HuH-7 (cell line): ENCODE data around the gene EXOC8.

Experiments
- DNase-seq: peaks from one replicate; pipeline ENCODE4 v3.0.0; 2011; ENCODE audit warnings: low spot score

Gene EXOC8, protein sequence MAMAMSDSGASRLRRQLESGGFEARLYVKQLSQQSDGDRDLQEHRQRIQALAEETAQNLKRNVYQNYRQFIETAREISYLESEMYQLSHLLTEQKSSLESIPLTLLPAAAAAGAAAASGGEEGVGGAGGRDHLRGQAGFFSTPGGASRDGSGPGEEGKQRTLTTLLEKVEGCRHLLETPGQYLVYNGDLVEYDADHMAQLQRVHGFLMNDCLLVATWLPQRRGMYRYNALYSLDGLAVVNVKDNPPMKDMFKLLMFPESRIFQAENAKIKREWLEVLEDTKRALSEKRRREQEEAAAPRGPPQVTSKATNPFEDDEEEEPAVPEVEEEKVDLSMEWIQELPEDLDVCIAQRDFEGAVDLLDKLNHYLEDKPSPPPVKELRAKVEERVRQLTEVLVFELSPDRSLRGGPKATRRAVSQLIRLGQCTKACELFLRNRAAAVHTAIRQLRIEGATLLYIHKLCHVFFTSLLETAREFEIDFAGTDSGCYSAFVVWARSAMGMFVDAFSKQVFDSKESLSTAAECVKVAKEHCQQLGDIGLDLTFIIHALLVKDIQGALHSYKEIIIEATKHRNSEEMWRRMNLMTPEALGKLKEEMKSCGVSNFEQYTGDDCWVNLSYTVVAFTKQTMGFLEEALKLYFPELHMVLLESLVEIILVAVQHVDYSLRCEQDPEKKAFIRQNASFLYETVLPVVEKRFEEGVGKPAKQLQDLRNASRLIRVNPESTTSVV

DNA sequence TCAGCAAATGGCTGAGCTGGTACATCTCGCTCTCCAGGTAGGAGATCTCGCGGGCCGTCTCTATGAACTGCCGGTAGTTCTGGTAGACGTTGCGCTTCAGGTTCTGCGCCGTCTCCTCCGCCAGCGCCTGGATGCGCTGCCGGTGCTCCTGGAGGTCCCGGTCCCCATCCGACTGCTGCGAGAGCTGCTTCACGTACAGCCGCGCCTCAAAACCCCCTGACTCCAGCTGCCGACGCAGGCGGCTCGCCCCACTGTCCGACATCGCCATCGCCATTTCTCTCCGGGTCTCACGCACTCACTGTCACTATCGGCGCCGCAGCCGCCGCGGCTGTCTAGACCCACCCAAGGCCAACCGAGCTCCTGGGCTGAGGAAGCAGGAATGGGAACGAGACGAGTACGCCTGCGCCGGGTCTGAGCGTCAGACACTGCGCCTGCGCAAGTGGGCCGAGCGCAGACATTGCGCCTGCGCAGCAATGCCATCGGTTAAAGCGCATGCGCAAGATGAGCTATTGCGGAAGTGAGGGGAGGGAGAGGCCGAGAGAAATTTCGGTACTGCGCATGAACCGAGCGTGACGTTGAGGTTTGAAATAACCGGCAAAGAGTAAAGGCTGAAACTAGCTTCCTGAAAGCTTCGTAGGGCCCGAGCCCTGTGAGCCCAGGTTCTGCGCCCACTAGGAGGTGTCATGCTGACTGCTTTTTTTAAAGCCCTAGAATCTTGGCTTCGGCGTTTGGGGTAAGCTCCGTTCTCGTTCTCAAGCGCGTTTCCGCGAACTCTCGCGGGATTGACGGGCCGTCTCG lies at the start of gene EXOC8:
EXOC8 (minus strand) TSS at position 381 of the 798 bp plus-strand sequence; CDS start at position 274, 107 bp downstream.
- DNase-seq = peak; percentile 97

DNA sequence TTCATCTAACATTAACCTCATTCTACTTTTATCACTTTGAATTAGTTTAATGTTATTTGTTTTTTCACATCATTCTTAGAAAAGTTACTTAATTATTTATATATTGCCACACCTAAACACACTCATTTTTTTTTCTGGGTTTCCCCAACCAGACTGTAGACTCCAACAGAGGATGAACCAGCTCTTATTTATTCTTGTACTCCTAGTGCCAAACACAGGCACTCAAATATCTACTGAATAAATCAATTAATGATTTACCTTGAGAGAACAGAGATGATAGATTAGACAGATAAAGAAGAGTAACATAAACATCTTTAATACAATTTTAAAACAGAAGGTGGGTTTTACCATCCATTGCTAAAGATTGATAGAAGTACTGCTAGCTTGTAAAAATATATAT lies 48.8 kb upstream of the EXOC8 start:
- DNase-seq = no peak

DNA sequence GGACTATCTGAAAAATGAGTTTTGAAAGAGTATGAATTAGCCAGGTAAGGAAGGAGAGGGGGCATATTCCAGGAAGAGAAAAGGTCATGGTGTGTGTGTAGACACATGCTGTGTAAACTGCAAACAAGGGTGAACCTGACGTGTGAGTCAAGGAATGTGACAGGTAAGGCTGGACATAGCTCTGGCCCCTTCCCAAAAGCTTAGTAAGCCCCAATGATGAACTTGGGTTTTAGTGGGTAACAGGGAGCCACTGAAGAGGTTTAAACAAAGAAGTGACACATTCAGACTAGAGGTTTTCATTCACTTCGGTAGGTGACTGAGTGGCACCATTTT lies 47.7 kb upstream of the EXOC8 start:
- no peak for DNase-seq

DNA sequence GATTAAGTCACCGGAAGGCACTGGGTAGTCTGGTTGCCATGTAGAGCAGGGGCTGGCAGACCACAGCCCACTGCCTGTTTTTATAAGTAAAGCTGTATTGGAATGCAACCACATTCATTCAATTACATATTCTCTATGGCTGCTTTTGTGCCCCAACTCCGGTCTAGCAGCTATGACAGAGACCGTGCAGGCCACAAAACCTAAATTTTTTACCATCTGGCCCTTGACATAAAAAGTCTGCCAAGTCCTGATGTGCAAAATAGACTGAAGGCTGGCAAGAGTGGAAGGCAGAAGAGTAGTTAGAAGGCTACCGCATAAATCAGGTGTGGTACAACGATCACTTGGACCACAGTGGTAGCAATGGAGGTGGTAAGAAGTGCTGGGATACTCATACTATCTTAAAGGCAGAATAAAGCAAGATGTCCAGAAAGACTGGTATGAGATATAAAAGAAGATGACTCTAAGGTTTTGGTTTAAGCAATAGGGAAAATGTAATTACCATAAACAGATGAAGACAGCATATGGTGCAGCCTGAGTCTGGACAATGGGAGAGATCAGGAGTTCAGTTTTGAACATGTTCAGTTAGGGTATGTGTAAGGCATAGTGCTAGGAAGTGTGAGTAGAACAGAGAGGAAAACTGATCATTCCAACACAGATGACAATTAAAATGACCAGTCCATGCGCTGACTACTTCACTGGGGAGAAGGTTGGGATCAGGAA lies 47.2 kb upstream of the EXOC8 start:
- no peak for DNase-seq

DNA sequence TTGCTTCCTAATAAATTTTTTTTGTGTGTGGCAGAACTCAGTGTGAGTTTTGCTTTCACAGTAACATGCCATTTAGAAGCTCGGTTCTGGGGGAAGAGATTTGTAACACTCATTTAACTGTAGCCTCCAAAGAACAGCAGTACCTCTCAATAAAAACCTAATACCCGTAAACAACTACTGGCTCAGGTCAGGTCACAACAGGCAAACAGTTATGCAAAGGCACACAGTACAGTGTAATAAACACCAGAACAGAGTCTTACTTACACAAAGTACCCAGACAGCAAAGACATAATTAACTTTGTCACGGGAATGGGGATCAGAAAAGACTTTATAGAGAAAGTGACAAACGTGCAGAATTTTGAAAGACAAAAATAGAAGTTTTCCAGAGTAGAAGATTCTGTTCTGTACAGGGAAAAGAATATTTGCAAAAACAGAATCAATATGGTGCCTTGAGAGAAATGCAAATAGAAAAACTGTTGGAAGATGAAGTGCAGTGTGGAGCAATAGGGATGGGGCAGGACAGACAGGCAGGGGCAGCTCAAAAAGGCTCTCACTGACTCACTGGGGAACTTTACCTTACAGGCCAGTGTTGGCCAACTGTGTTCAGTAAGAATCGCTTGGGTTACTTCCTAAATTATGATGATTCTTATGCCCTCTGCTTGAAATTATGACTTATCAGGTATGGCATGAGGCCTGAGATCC lies 45.7 kb upstream of the EXOC8 start:
- no peak for DNase-seq

DNA sequence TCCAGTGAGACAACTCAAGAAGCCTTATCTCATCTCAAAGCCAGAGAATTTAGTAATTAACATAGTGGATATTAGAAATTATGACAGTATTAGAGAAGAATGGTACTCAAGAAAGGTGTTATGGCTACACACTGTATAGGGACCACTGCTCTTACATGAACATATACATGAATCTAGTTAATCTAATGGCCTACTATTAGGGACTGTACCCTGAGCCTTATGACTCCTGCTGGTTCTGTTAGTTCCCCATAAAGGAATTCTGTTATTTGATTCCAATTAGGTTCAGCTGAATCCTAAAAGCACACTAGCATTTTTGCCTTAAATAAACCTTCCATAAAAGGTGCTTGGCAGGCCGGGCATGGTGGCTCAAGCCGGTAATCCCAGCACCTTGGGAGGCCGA lies 44.8 kb upstream of the EXOC8 start:
- no peak for DNase-seq

DNA sequence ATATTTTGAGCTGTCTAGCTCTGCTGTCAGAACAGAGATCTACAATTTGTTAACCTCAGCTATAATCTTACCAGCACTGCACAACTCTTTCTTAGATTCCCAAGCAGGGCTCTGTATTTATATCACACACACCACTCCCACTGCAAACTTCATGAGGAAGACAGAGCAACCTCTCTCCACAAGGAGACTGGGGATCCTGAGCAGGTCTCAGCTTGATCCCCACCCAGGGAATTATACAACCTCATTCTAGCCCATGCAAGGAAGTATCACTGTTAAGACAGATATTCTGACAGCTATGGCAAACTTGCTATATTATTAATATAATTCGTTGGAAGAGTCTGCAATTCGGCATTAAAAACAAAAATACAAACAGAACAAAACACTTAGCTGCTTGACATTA lies 44.1 kb upstream of the EXOC8 start:
- no peak for DNase-seq

DNA sequence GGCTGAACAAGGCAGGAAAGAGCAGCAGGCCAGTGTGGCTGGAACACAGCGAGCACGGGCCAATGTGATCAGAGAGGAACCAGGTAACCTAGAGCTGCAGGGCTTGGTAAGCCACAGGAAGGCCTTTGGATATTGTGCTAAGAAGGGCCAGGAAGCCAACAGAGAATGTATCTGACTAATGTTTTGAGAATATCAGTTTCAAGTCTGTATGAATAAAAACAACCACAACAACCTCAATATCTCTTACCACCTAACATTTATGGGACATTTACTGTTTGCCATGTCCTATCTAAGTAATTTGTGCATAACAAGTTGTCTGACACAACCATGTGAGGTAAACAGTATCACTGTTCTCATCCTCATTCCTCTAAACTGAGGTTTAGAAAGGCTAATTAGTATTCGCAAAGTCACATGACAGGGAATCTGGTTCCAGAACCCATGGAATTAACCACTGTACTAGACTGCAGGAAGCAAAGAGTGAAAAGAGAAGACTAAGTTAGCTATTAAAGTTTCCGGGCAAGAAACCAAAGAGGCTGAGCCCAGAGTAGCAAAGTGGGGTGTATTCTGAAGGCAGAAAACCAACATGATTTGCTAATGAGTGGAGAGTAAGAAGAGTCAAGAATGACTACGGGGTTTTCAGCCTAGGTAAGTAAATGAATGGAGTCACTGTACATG lies 39.4 kb upstream of the EXOC8 start:
- no peak for DNase-seq

DNA sequence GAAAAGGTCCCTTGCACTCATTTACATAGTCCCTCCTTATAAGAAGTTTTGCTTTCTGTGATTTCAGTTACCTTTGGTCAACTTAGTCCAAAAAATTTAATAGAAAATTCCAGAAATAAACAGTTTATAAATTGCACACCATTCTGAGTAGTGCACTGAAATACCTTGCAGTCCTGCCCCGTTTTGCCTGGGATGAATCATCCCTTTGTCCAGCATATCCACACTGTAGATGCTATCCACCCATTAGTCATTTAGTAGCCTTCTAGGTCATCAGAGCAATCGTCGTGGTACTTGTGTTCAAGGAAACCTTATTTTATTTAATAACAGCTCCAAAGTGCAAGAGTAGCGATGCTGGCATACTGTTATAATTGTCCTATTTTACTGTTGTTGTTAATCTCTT lies 38.4 kb upstream of the EXOC8 start:
- DNase-seq = no peak

DNA sequence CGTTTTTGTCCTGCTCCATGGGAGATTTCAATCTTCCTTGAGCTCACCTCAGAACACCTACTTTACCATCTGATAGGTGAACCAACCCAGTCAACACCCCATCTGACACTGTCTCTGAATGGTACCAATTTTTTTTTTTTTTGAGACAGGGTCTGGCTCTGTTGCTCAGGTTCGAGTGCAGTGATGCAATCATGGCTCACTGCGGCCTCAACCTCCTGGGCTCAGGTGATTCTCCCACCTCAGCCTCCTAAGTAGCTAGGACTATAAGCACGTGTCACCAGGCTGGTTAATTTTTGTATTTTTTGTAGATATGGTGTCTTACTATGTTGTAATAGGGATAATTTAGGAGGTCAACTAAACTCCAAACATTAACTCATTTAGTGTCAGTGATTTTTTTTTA lies 36.7 kb upstream of the EXOC8 start:
- no peak for DNase-seq

DNA sequence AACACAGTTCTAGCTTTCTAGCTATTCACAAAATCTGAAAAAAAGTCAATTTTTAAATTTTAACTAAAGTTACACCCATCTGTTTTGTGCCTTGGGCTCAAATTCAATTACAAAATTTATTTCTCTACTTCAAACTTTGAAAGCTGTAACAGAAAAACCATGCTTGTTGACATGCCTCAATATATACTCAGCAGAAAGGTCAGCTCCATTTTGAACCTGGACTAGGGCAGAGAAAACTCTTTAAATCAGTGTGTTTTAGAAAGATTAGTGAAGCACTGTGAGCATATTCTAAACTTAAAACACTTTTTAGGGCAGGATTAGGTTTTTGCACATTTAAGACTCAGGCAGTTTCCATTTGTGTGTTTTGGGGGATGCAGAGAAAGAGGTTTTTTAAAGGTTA lies 34.8 kb upstream of the EXOC8 start:
- DNase-seq = no peak

DNA sequence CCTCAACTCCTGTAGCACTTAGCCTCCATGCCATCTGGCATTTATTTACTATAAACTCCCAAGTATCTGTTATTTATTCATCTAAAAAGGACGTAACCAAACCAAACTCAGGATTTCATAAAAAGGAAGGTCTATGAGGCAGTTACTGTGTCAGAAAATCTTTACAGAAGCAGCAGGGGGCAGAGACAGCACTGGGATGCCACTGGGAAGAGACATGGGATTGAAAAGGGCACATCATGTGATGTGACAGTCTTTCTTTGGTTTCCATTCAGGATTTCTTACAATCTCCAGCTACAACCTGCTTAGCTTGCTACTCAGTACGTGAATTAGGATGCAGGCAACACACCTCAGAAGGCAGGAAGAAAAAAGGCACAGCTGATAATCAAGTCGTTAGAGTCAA lies 31.6 kb upstream of the EXOC8 start:
- no peak for DNase-seq

DNA sequence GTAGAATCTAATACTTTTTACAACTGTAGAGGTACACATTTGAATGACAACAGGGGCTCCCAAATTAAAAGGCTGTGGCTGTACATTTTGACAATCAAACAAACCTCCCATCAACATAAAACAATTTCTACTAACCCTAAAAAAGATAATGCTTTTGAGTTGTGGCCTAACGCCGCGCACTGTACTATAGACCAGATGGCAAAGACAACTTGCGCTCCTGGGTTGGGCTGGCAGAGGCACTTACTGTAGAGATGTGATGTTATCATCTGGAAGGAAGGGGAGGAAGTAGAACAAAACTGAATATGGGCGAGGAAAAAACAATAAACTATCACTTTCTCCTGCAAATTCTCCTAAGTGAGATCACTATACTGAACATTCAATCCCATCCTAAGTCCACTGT lies 26.5 kb upstream of the EXOC8 start:
- no peak for DNase-seq

DNA sequence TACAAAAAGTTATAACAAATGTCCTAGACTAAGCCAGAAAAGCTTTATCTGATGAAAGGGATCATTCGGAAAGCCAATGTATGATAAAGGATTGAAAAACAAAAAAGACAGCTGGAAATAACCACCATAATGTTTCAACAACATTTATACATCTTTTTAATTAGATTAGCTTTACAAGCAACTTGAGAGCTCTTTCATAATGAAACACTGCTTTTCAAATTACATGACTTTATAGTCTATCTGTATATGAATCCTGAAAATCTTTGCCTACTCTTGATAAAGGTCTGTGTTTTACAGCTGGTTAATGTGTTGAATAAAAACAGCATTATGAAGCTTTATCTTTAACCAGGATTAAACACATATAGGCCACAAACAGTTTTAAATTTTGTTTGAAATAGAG lies 26.0 kb upstream of the EXOC8 start:
- no peak for DNase-seq

DNA sequence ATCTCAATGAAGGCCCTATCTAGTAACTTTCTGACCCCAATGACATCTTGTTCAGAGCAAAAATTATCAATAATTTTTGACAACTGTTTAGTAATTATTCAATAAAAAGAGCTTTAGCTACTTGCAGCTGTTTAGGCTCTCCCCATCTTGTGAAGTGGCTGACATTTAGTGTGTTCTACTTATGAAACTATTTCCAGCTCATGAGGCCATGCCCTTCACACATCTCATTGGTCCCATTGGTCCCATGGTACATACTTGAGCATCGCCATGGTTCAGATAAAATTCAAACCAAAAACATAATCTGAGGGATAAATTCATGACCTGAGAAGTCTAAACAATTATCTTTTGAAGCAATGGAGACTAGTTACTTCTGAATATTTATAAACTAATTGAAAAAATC lies 24.7 kb upstream of the EXOC8 start:
- no peak for DNase-seq

DNA sequence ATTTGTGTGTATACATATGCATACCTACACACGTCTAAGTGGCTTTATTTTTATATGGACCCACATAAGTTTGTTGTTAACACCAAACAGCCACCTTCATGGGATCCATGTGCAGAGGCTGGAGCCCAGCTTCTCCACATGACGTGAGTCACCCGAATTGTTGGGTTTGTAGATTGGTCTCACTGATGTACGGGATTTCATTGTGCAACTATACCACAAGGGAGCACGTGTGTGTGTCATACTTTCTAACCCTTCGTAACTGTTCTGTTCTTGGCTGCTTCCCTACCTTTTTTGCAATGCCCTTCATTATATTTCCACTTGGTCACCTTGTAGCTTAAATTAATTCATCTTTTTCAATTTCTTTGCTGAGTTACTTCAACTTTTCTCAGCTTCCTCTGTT lies 21.5 kb upstream of the EXOC8 start:
- DNase-seq = no peak

DNA sequence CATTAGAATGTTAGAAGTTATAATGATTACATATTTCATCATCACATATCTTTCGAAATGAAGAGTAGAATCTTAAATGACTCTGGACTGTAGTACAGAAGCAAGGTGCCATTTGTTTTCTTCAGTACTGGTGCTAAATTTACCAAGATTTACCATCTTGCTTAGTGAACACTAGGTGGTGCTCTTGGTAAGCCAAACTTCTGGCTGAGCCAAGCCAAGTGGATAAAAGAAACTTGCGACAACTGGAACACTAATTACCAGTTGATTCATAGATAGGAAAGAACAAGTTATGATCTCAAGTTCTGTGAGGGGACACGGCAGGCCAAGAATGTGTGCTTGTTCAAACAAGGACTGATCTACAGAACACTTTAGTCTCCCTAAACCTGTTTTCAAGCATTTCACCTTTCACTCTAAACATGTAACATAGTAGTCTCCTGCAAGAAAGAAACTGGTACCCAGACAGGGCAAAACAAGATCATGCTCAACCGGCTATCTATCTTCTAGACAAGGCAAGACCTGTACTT lies 20.2 kb upstream of the EXOC8 start:
- DNase-seq = peak; percentile 39

DNA sequence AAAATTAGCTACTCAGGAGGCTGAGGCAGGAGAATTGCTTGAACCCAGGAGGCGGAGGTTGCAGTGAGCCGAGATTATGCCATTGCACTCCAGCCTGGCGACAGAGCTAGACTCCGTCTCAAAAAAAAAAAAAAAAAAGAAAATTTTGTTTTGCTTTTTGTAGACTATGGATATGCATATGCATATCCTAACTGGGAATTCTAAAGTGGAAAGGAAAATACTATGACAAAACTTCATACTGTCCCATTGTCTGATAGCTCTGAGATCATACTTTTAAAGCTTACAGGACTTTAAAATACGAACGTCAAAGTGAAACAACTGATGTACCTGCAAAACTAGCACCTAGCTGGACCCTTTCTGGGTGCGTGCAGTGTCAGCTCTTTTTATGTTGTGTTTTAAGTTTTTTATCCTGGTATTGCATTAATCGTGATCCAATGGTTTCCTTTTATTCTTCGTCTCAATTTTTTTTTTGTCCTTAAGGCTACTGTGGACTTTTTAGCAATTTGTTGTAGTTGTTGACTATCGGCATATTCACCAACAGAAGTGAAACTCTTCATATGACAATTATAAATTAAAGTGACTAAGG lies 19.6 kb upstream of the EXOC8 start:
- DNase-seq = no peak

DNA sequence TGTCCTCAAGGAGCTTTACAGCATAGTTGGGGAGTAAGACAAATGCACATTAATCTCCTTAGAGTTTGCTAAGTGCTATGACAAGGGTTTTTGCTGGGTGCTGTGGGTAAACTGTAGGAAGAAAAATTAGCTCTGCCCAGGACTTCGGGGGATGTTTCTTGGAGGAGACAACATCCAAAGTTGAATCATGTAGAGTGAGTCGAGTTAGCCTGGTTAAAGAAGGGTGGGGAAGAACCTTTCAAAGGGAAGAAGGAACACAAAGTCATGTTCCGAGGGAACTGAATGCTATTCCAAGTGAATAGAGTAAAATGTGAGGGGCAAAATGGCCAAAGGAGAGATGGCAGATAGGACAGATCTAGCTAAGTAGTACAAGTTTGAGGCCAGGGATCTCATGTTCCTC lies 17.5 kb upstream of the EXOC8 start:
- no peak for DNase-seq

DNA sequence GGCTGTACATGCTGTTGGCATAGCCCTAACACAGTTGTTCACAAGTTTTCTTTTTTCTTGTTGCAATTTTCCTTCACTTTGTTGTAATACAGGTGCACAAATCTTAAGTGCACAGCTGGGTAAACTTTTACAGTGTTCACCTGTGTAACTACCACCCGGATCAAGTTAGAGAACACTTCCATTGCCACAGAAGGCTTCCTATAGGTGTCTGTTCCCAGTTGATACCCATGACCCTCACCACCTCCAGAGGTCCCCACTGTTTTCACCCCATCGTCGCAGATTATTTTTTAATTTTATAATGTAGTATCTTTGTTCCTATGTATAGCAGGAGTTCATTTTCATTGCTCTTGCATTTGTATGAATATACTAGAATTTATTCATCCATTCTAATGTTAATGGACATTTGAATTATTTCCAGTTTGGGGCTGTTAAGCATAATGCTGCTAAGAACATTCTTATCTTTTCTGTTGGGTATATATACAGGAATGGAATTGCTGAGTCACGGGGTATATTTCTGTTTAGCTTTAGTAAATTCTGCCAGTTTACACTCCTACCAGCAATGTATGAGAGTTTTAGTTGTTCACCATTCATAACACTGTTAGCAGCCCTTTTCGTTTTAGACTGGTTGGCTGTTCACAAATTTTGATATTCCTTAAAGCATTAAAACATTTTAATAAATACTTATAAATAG lies 16.8 kb upstream of the EXOC8 start:
- DNase-seq = no peak
